ENCODE results near the gene CYSTM1.

GRCh38 chr5:140232731-140233130 is 57.7 kb downstream of the CYSTM1 start:
- no peak for TF ChIP-seq GABPA (IDR thresholded peaks at IDR 0.05 in 1 of 2, conservative IDR thresholded peaks at IDR 0.05 in 1 of 2)
- no peak for TF ChIP-seq HNF4A (conservative IDR thresholded peaks at IDR 0.05)
- no peak for TF ChIP-seq YY1 (IDR thresholded peaks at IDR 0.05)
- no peak for TF ChIP-seq RAD21 (IDR thresholded peaks at IDR 0.05)
- no peak for TF ChIP-seq CTCF (IDR thresholded peaks at IDR 0.05; ENCODE audit: low read depth, low read length, missing input control)
- TF ChIP-seq SP1 (IDR thresholded peaks at IDR 0.05), result no peak
- TF ChIP-seq JUND (IDR thresholded peaks at IDR 0.05), result no peak
- TF ChIP-seq TAF1 (conservative IDR thresholded peaks at IDR 0.05), result no peak
- no peak for TF ChIP-seq RXRA (IDR thresholded peaks at IDR 0.05)
- no peak for TF ChIP-seq FOXA1 (IDR thresholded peaks at IDR 0.05)
